Chondrocyte (in vitro differentiated cells): ENCODE measurements around the gene IL22RA2. TPM values are rescaled to one million over a fixed set of nuclear protein-coding genes. Genes with fewer than 3 reads are reported as not detected.
A peak's percentile ranks its signal among the peaks of the same experiment; 100 is the strongest.

Experiments
- DNase-seq: peaks from one replicate; pipeline ENCODE4 v3.0.0; 2021; ENCODE audit warnings: mixed read lengths, low spot score
- H3K27ac Mint-ChIP-seq: one replicate; pipeline ENCODE4 v1.8.0; 2021; ENCODE audit warnings: mild to moderate bottlenecking, moderate library complexity, mixed read lengths; ENCODE audit not compliant: unreplicated experiment
- H3K27me3 Mint-ChIP-seq: 2 replicates; pipeline ENCODE4 v1.8.0; 2021; ENCODE audit warnings: low read depth, mixed read lengths
- H3K36me3 Mint-ChIP-seq: 2 replicates; pipeline ENCODE4 v1.8.0; 2021; ENCODE audit warnings: low read depth, mixed read lengths
- H3K4me1 Mint-ChIP-seq: 2 replicates; pipeline ENCODE4 v1.8.0; 2021; ENCODE audit warnings: low read depth, mild to moderate bottlenecking, mixed read lengths
- H3K4me3 Mint-ChIP-seq: one replicate; pipeline ENCODE4 v1.8.0; 2021; ENCODE audit warnings: mild to moderate bottlenecking, moderate library complexity, mixed read lengths; ENCODE audit not compliant: unreplicated experiment
- H3K9me3 Mint-ChIP-seq: 2 replicates; pipeline ENCODE4 v1.8.0; 2021; ENCODE audit warnings: low read depth, mixed read lengths
- CTCF ChIP-seq: fragments of 200-600 bp; sonication (generic); IDR thresholded peaks from 2 replicates; pipeline ENCODE4 v1.5.0; 2021; ENCODE audit warnings: antibody characterized with exemption, mild to moderate bottlenecking, moderate library complexity
- total RNA-seq: library from RNA; stranded (reverse); gene quantifications from 3 replicates; pipeline ENCODE4 v1.2.1, GENCODE V29; 2021

The IL22RA2 gene
- total RNA-seq, 1 donor from 2014 or later, result not detected

- Mint-ChIP-seq H3K27ac (no peak overlapping the region), H3K27me3 (no peaks in the 10 kb centered on the region), H3K4me1 (peaks cover 6% of the 10 kb centered on the region), H3K36me3 (no peaks in the 10 kb centered on the region), H3K9me3 (peaks cover 4% of the 10 kb centered on the region), H3K4me3 (no peak overlapping the region)
- TF ChIP-seq CTCF, result no peak
- no peak for DNase-seq
Observed at GRCh38 chr6:137146206-137146605, 27.2 kb downstream of the IL22RA2 start.

- no peak for DNase-seq
- Mint-ChIP-seq H3K4me1 (peaks cover 6% of the 10 kb centered on the region), H3K4me3 (no peak overlapping the region), H3K9me3 (no peaks in the 10 kb centered on the region), H3K36me3 (no peaks in the 10 kb centered on the region), H3K27ac (no peak overlapping the region), H3K27me3 (no peaks in the 10 kb centered on the region)
- TF ChIP-seq CTCF, result no peak
Observed at GRCh38 chr6:137145421-137145820, 28.0 kb downstream of the IL22RA2 start.

GRCh38 chr6:137136065-137136464 lies 37.4 kb downstream of the IL22RA2 start:
- H3K4me1 Mint-ChIP-seq, result no peaks in the 10 kb centered on the region
- peaks cover 11% of the 10 kb centered on the region for H3K27me3 Mint-ChIP-seq
- H3K9me3 Mint-ChIP-seq, result peaks cover 18% of the 10 kb centered on the region
- no peak overlapping the region for H3K27ac Mint-ChIP-seq
- H3K36me3 Mint-ChIP-seq, result peaks cover 4% of the 10 kb centered on the region
- TF ChIP-seq CTCF, result peak; percentile 62
- H3K4me3 Mint-ChIP-seq, result no peak overlapping the region
- DNase-seq, result no peak

GRCh38 chr6:137134483-137134882 lies 39.0 kb downstream of the IL22RA2 start:
- no peak overlapping the region for H3K4me3 Mint-ChIP-seq
- TF ChIP-seq CTCF, result no peak
- no peak overlapping the region for H3K27ac Mint-ChIP-seq
- no peaks in the 10 kb centered on the region for H3K4me1 Mint-ChIP-seq
- DNase-seq, result no peak
- H3K36me3 Mint-ChIP-seq, result peaks cover 4% of the 10 kb centered on the region
- peaks cover 18% of the 10 kb centered on the region for H3K9me3 Mint-ChIP-seq
- H3K27me3 Mint-ChIP-seq, result peaks cover 11% of the 10 kb centered on the region

GRCh38 chr6:137133122-137133521 lies 40.3 kb downstream of the IL22RA2 start:
- Mint-ChIP-seq H3K9me3 (peaks cover 26% of the 10 kb centered on the region), H3K4me3 (no peak overlapping the region)
- no peak for TF ChIP-seq CTCF

More at GRCh38 chr6:137133122-137133521, 40.3 kb downstream of the IL22RA2 start:
- Mint-ChIP-seq H3K27me3 (peaks cover 11% of the 10 kb centered on the region), H3K36me3 (peaks cover 4% of the 10 kb centered on the region), H3K27ac (no peak overlapping the region), H3K4me1 (no peaks in the 10 kb centered on the region)
- no peak for DNase-seq
